ENCODE results near the gene TYROBP.
A peak's percentile ranks its signal among the peaks of the same experiment; 100 is the strongest.
"Not testable (repeated sequence)": the region's sequence is repeated elsewhere in the genome, so short reads cannot be mapped to it uniquely, and the experiment has no call there.

Gene TYROBP

DNA sequence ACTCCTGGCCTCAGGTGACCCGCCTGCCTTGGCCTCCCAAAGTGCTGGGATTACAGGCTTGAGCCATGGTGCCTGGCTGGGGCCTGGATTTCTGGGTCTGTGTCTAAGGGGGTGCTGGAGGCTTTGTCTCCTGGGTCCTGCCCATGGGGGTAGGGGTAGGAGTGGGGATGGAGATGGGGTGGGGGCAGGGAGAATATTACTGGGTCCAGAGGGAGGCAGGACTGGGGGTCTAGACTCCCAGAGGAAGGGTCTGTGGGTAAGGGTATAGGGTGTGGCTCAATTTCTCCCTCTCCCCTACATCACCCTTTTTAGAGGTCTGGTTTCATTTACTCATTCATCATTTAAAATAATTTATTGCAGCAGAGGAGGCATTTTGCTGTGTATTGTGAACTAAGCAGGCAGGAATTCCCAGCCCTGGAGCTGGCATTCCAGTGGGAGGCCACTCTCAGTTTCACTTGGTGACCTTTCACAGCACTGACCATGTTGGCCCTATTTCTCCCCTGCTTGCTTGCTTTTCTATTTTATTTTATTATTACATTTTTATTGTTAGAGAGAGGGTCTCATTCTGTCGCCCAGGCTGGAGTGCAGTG, 6.9 kb downstream of the TYROBP start:
- TF ChIP-seq POLR2A (IDR thresholded peaks at IDR 0.05; ENCODE audit: low read depth, low read length), result no peak
- FAIRE-seq, result no peak
- DNase-seq (ENCODE audit: insufficient read length, low spot score), result peak; percentile 69

DNA sequence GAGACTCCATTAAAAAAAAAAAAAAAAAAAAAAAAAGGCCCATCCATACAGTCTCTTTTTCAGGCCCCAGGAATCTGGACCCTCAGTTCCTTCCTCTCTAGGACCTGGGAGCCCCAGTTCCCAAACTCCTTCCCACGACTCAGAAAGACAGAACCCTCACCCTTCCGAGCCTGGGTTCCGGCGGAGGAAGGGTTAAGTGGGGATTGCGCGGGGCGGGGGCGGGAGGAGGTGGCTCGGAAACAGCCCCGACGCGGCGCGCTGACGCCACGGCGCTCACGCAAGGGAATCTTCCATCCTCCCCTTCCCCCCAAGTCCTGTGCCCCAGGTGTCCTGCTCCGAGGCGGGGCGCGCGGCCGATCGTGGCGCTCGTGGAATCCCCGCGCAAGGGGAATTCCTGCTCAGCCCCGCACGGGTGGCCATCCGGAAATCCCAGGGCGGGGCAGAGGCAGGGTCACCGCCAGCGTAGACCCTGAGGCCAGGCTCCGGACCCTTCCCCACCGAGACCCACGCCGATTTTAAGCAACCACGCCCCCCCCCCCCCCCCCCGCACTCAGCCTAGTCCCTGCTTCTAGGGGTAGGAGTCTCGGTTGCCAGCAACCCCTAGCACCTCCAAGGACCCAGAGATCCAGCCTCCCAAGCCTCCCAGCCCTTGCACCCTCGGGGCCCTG, 8.4 kb downstream of the TYROBP start:
- no peak for FAIRE-seq
- peak; percentile 64 for TF ChIP-seq POLR2A (IDR thresholded peaks at IDR 0.05; ENCODE audit: low read depth, low read length)
- DNase-seq (ENCODE audit: insufficient read length, low spot score), result peak; percentile 94

DNA sequence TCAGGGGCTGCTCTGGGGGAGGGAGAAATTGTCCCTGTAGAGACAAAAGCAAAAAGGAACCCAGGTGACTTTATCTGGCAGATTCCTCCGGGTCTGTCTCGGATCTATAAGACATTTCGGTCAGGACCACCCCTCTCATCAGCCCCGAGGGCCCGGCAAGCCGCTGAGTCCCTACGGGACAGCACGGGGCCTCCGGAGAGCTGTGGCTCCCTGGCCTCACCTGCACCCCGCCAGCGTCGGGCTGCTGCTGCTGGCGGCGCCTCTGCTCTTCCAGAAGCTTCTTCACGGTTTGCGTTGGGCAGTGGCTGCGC, 9.6 kb downstream of the TYROBP start:
- DNase-seq (ENCODE audit: insufficient read length, low spot score), result no peak
- no peak for TF ChIP-seq POLR2A (IDR thresholded peaks at IDR 0.05; ENCODE audit: low read depth, low read length)
- FAIRE-seq, result no peak

DNA sequence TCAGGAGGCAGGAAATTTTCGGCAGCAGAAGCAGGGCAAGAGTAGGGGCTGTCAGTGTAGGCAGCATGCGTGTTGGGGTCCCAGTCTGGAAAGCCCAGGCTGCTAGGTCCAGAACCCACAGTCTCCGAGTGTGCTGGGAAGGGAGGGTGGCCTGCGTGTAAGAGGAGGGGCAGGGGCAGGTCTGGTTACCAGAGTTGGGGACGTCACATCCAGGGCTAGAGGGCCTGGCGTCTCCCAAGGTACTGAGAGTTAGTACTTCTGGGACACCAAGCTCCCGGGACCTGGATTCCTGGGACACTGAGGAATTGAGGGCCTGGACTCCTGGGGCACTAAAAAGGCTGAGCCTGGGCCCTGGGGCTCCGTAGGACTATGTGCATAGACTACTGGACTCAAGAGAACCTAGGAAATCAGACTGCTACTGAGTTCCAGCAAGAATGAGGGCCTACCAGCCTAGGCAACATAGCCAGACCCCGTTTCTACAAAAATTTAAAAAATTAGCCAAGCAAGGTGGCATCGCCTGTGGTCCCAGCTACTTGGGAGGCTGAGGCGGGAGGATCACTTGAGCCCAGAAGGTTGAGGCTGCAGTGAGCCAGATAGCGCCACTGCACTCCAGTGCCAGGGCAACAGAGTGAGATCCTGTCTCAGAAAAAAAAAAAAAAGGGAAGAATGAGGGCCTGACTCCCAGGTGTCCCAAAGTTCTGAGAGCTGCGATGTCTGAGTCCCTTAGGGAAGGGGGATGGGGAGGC, 10.2 kb downstream of the TYROBP start:
- DNase-seq (ENCODE audit: insufficient read length, low spot score) (no peak), FAIRE-seq (no peak)
- no peak for TF ChIP-seq POLR2A (IDR thresholded peaks at IDR 0.05; ENCODE audit: low read depth, low read length)

GRCh38 chr19:35896643-35897040, 11.5 kb downstream of the TYROBP start:
- TF ChIP-seq POLR2A (IDR thresholded peaks at IDR 0.05; ENCODE audit: low read depth, low read length), result no peak
- DNase-seq (ENCODE audit: insufficient read length, low spot score) (no peak), FAIRE-seq (no peak)

- FAIRE-seq (no peak), DNase-seq (ENCODE audit: insufficient read length, low spot score) (no peak)
- TF ChIP-seq POLR2A (IDR thresholded peaks at IDR 0.05; ENCODE audit: low read depth, low read length), result no peak
Observed at GRCh38 chr19:35895911-35896642, 12.0 kb downstream of the TYROBP start.

- TF ChIP-seq POLR2A (IDR thresholded peaks at IDR 0.05; ENCODE audit: low read depth, low read length), result no peak
- FAIRE-seq, result no peak
- DNase-seq (ENCODE audit: insufficient read length, low spot score), result no peak
Observed at GRCh38 chr19:35894342-35894741, 13.8 kb downstream of the TYROBP start.

- not testable (repeated sequence) for FAIRE-seq; DNase-seq (ENCODE audit: insufficient read length, low spot score)
Observed at GRCh38 chr19:35891819-35892218, 16.3 kb downstream of the TYROBP start.

- DNase-seq (ENCODE audit: insufficient read length, low spot score), result no peak
- no peak for TF ChIP-seq POLR2A (IDR thresholded peaks at IDR 0.05; ENCODE audit: low read depth, low read length)
- FAIRE-seq, result no peak
Observed at GRCh38 chr19:35890113-35890650, 17.9 kb downstream of the TYROBP start.

- no peak for FAIRE-seq
Observed at GRCh38 chr19:35889370-35890112, 18.6 kb downstream of the TYROBP start.

GRCh38 chr19:35888398-35888797, 19.7 kb downstream of the TYROBP start:
- no peak for FAIRE-seq
- no peak for DNase-seq (ENCODE audit: insufficient read length, low spot score)
- no peak for TF ChIP-seq POLR2A (IDR thresholded peaks at IDR 0.05; ENCODE audit: low read depth, low read length)

More at GRCh38 chr19:35889370-35890112, 18.6 kb downstream of the TYROBP start:
- TF ChIP-seq POLR2A (IDR thresholded peaks at IDR 0.05; ENCODE audit: low read depth, low read length), result no peak
- no peak for DNase-seq (ENCODE audit: insufficient read length, low spot score)

GRCh38 chr19:35887197-35887596, 20.9 kb downstream of the TYROBP start:
- no peak for TF ChIP-seq POLR2A (IDR thresholded peaks at IDR 0.05; ENCODE audit: low read depth, low read length)
- no peak for FAIRE-seq
- DNase-seq (ENCODE audit: insufficient read length, low spot score), result no peak

DNA sequence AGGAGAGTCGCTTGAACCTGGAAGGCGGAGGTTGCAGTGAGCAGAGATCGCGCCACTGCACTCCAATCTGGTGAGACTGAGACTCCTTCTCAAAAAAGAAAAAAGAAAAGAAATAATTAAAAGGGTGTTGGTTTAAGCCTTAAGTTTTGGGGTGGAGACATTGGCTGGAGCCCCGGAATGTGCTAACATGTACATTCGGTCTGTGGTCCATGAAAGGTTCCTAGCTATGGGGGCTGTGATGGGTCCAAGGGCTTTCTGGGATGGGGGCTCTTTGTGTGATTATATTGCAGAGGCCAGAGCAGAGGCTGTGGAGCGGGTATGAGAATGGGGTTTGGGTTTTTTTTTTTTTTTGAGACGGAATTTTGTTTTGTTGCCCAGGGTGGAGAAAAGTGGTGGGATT, 22.2 kb downstream of the TYROBP start:
- FAIRE-seq, result no peak
- TF ChIP-seq POLR2A (IDR thresholded peaks at IDR 0.05; ENCODE audit: low read depth, low read length), result no peak

More for the DNA sequence above, 22.2 kb downstream of the TYROBP start:
- no peak for DNase-seq (ENCODE audit: insufficient read length, low spot score)

Measured in H54 (cell line).